Immature natural killer cell (primary cell): ENCODE results near the gene FOXD2. TPM values are rescaled to one million over a fixed set of nuclear protein-coding genes. Genes with fewer than 3 reads are reported as not detected.

Experiments used
- DNase-seq, 3 donors: peaks; one replicate each; pipeline ENCODE4 v3.0.0; 2022; ENCODE audit warnings: mixed read lengths in 1 of 3
- H3K27ac Mint-ChIP-seq, 6 donors: one replicate each; pipeline ENCODE4 v1.8.0; 2020; ENCODE audit warnings: mixed read lengths in 6 of 6, mild to moderate bottlenecking in 5 of 6, inconsistent platforms in 4 of 6, moderate library complexity in 3 of 6
- H3K27me3 Mint-ChIP-seq, 3 donors: one replicate each; pipeline ENCODE4 v1.8.0; 2020 to 2021; ENCODE audit warnings: low read depth in 3 of 3, mild to moderate bottlenecking in 3 of 3, mixed read lengths in 3 of 3, moderate library complexity in 3 of 3, inconsistent platforms in 1 of 3
- H3K36me3 Mint-ChIP-seq, 3 donors: one replicate each; pipeline ENCODE4 v1.8.0; 2020; ENCODE audit warnings: mixed read lengths in 3 of 3, inconsistent platforms in 2 of 3, mild to moderate bottlenecking in 2 of 3
- H3K4me1 Mint-ChIP-seq, 2 donors: one replicate each; pipeline ENCODE4 v1.8.0; 2020; ENCODE audit warnings: inconsistent platforms in 2 of 2, mild to moderate bottlenecking in 2 of 2, mixed read lengths in 2 of 2, moderate library complexity in 1 of 2
- H3K4me3 Mint-ChIP-seq, 5 donors: one replicate each; pipeline ENCODE4 v1.8.0; 2020; ENCODE audit warnings: mild to moderate bottlenecking in 5 of 5, mixed read lengths in 5 of 5, inconsistent platforms in 3 of 5, moderate library complexity in 3 of 5
- H3K9me3 Mint-ChIP-seq, 6 donors: one replicate each; pipeline ENCODE4 v1.8.0; 2020; ENCODE audit warnings: mild to moderate bottlenecking in 6 of 6, mixed read lengths in 6 of 6, inconsistent platforms in 4 of 6, moderate library complexity in 3 of 6
- polyA plus RNA-seq, 3 donors: library from polyadenylated mRNA; unstranded; fragments of 300-500 nt; fragmentation: Illumina TruSeq; gene quantifications; one replicate each; pipeline ENCODE4 v1.2.3, GENCODE V29; 2021

Gene FOXD2
- polyA plus RNA-seq, 3 donors from 2014 or later = 0.03 to 0.40 (median 0.26) TPM

- no peak overlapping the region for H3K27ac Mint-ChIP-seq
- DNase-seq = no peak
- peaks cover 0 to 8% (median 0%) of the 10 kb centered on the region in 3 donors for H3K36me3 Mint-ChIP-seq
- peaks cover 4 to 6% (median 4%) of the 10 kb centered on the region in 3 donors for H3K27me3 Mint-ChIP-seq
- no peak overlapping the region for H3K4me3 Mint-ChIP-seq
- H3K4me1 Mint-ChIP-seq = peaks cover 0 to 6% of the 10 kb centered on the region in 2 donors
- no peaks in the 10 kb centered on the region for H3K9me3 Mint-ChIP-seq
These were observed 14.0 kb upstream of the FOXD2 start for GRCh38 chr1:47423872-47424271.

- Mint-ChIP-seq H3K27me3 (peaks cover 2 to 4% (median 4%) of the 10 kb centered on the region in 3 donors), H3K36me3 (peaks cover 0 to 8% (median 0%) of the 10 kb centered on the region in 3 donors), H3K4me3 (no peak overlapping the region), H3K4me1 (peaks cover 0 to 6% of the 10 kb centered on the region in 2 donors), H3K27ac (no peak overlapping the region), H3K9me3 (no peaks in the 10 kb centered on the region)
- DNase-seq = no peak
These were observed 13.4 kb upstream of the FOXD2 start for GRCh38 chr1:47424336-47424982.

- Mint-ChIP-seq H3K4me1 (peaks cover 50 to 57% of the 10 kb centered on the region in 2 donors), H3K4me3 (no peak overlapping the region), H3K36me3 (peaks cover 0 to 21% (median 5%) of the 10 kb centered on the region in 3 donors), H3K27ac (no peak overlapping the region), H3K27me3 (peaks cover 7 to 23% (median 11%) of the 10 kb centered on the region in 3 donors), H3K9me3 (no peaks in the 10 kb centered on the region)
- no peak for DNase-seq
These were observed 6.3 kb upstream of the FOXD2 start for GRCh38 chr1:47431534-47431933.

GRCh38 chr1:47432071-47433036 is 5.5 kb upstream of the FOXD2 start:
- peak overlapping the region in 4 of 5 donors; percentile 58 to 67 (median 62) for H3K4me3 Mint-ChIP-seq
- no peak overlapping the region for H3K27ac Mint-ChIP-seq
- peak; percentile 40 to 50 (median 49) for DNase-seq
- H3K4me1 Mint-ChIP-seq = peaks cover 54 to 61% of the 10 kb centered on the region in 2 donors
- peaks cover 7 to 28% (median 11%) of the 10 kb centered on the region in 3 donors for H3K27me3 Mint-ChIP-seq
- H3K9me3 Mint-ChIP-seq = no peaks in the 10 kb centered on the region
- peaks cover 0 to 14% (median 5%) of the 10 kb centered on the region in 3 donors for H3K36me3 Mint-ChIP-seq

GRCh38 chr1:47433037-47433421 is 4.8 kb upstream of the FOXD2 start:
- Mint-ChIP-seq H3K27me3 (peaks cover 7 to 30% (median 11%) of the 10 kb centered on the region in 3 donors), H3K36me3 (peaks cover 0 to 14% (median 5%) of the 10 kb centered on the region in 3 donors), H3K27ac (no peak overlapping the region), H3K4me1 (peaks cover 54 to 61% of the 10 kb centered on the region in 2 donors), H3K4me3 (peak overlapping the region in 4 of 5 donors; percentile 58 to 67 (median 62)), H3K9me3 (no peaks in the 10 kb centered on the region)
- no peak for DNase-seq

- peaks cover 9 to 33% (median 12%) of the 10 kb centered on the region in 3 donors for H3K27me3 Mint-ChIP-seq
- H3K4me3 Mint-ChIP-seq = peak overlapping the region; percentile 47 to 67 (median 63)
- peaks cover 56 to 61% of the 10 kb centered on the region in 2 donors for H3K4me1 Mint-ChIP-seq
- H3K9me3 Mint-ChIP-seq = no peaks in the 10 kb centered on the region
- H3K36me3 Mint-ChIP-seq = peaks cover 0 to 14% (median 5%) of the 10 kb centered on the region in 3 donors
- H3K27ac Mint-ChIP-seq = no peak overlapping the region
- no peak for DNase-seq
These were observed 4.3 kb upstream of the FOXD2 start for GRCh38 chr1:47433477-47434050.

GRCh38 chr1:47434051-47434842 is 3.6 kb upstream of the FOXD2 start:
- Mint-ChIP-seq H3K4me3 (peak overlapping the region; percentile 47 to 67 (median 62)), H3K36me3 (peaks cover 0 to 14% (median 5%) of the 10 kb centered on the region in 3 donors), H3K9me3 (no peaks in the 10 kb centered on the region), H3K27me3 (peaks cover 10 to 33% (median 12%) of the 10 kb centered on the region in 3 donors), H3K27ac (peak overlapping the region in 2 of 6 donors; percentile 22 to 61), H3K4me1 (peaks cover 56 to 61% of the 10 kb centered on the region in 2 donors)
- DNase-seq = no peak

- no peak for DNase-seq
- Mint-ChIP-seq H3K4me1 (peaks cover 60 to 61% of the 10 kb centered on the region in 2 donors), H3K9me3 (no peaks in the 10 kb centered on the region), H3K36me3 (peaks cover 0 to 14% (median 5%) of the 10 kb centered on the region in 3 donors), H3K4me3 (peak overlapping the region; percentile 90 to 94 (median 94)), H3K27me3 (peaks cover 14 to 33% (median 17%) of the 10 kb centered on the region in 3 donors), H3K27ac (peak overlapping the region in 5 of 6 donors; percentile 46 to 87 (median 57))
These were observed 2.1 kb upstream of the FOXD2 start for GRCh38 chr1:47435506-47436303.

- no peaks in the 10 kb centered on the region for H3K9me3 Mint-ChIP-seq
- peaks cover 14 to 33% (median 14%) of the 10 kb centered on the region in 3 donors for H3K27me3 Mint-ChIP-seq
- H3K4me1 Mint-ChIP-seq = peaks cover 54% of the 10 kb centered on the region in 2 donors
- H3K27ac Mint-ChIP-seq = peak overlapping the region; percentile 82 to 92 (median 86)
- peak; percentile 68 to 74 (median 73) for DNase-seq
- H3K4me3 Mint-ChIP-seq = peak overlapping the region; percentile 90 to 94 (median 94)
- H3K36me3 Mint-ChIP-seq = peaks cover 0 to 10% (median 0%) of the 10 kb centered on the region in 3 donors
These were observed 1.4 kb upstream of the FOXD2 start for GRCh38 chr1:47436304-47436978.

- H3K27me3 Mint-ChIP-seq = peaks cover 14 to 33% (median 14%) of the 10 kb centered on the region in 3 donors
- H3K4me3 Mint-ChIP-seq = peak overlapping the region; percentile 90 to 94 (median 94)
- DNase-seq = no peak
- peak overlapping the region; percentile 82 to 92 (median 86) for H3K27ac Mint-ChIP-seq
- no peaks in the 10 kb centered on the region for H3K9me3 Mint-ChIP-seq
- peaks cover 0 to 10% (median 0%) of the 10 kb centered on the region in 3 donors for H3K36me3 Mint-ChIP-seq
- H3K4me1 Mint-ChIP-seq = peaks cover 48 to 49% of the 10 kb centered on the region in 2 donors
These were observed 831 bp upstream of the FOXD2 start for GRCh38 chr1:47436979-47437446.

- Mint-ChIP-seq H3K27ac (peak overlapping the region in 3 of 6 donors; percentile 40 to 55 (median 51)), H3K36me3 (peaks cover 0 to 5% (median 0%) of the 10 kb centered on the region in 3 donors), H3K4me1 (peaks cover 34 to 35% of the 10 kb centered on the region in 2 donors), H3K27me3 (peaks cover 9 to 29% (median 10%) of the 10 kb centered on the region in 3 donors), H3K4me3 (peak overlapping the region; percentile 80 to 89 (median 86)), H3K9me3 (no peaks in the 10 kb centered on the region)
- DNase-seq = peak; percentile 37 to 45 (median 42)
These were observed 547 bp downstream of the FOXD2 start for GRCh38 chr1:47438165-47439016.
